Activated gamma-delta T cell treated with Interleukin-2 at 50 U/mL for 16 hours (primary cell): ENCODE results near the gene MAPK8IP3.
A peak's percentile ranks its signal among the peaks of the same experiment; 100 is the strongest.

Experiments
- DNase-seq: peaks from one replicate; pipeline ENCODE4 v3.0.0-alpha.2; 2020

Gene MAPK8IP3, protein sequence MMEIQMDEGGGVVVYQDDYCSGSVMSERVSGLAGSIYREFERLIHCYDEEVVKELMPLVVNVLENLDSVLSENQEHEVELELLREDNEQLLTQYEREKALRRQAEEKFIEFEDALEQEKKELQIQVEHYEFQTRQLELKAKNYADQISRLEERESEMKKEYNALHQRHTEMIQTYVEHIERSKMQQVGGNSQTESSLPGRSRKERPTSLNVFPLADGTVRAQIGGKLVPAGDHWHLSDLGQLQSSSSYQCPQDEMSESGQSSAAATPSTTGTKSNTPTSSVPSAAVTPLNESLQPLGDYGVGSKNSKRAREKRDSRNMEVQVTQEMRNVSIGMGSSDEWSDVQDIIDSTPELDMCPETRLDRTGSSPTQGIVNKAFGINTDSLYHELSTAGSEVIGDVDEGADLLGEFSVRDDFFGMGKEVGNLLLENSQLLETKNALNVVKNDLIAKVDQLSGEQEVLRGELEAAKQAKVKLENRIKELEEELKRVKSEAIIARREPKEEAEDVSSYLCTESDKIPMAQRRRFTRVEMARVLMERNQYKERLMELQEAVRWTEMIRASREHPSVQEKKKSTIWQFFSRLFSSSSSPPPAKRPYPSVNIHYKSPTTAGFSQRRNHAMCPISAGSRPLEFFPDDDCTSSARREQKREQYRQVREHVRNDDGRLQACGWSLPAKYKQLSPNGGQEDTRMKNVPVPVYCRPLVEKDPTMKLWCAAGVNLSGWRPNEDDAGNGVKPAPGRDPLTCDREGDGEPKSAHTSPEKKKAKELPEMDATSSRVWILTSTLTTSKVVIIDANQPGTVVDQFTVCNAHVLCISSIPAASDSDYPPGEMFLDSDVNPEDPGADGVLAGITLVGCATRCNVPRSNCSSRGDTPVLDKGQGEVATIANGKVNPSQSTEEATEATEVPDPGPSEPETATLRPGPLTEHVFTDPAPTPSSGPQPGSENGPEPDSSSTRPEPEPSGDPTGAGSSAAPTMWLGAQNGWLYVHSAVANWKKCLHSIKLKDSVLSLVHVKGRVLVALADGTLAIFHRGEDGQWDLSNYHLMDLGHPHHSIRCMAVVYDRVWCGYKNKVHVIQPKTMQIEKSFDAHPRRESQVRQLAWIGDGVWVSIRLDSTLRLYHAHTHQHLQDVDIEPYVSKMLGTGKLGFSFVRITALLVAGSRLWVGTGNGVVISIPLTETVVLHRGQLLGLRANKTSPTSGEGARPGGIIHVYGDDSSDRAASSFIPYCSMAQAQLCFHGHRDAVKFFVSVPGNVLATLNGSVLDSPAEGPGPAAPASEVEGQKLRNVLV (N-terminal part only)

DNA sequence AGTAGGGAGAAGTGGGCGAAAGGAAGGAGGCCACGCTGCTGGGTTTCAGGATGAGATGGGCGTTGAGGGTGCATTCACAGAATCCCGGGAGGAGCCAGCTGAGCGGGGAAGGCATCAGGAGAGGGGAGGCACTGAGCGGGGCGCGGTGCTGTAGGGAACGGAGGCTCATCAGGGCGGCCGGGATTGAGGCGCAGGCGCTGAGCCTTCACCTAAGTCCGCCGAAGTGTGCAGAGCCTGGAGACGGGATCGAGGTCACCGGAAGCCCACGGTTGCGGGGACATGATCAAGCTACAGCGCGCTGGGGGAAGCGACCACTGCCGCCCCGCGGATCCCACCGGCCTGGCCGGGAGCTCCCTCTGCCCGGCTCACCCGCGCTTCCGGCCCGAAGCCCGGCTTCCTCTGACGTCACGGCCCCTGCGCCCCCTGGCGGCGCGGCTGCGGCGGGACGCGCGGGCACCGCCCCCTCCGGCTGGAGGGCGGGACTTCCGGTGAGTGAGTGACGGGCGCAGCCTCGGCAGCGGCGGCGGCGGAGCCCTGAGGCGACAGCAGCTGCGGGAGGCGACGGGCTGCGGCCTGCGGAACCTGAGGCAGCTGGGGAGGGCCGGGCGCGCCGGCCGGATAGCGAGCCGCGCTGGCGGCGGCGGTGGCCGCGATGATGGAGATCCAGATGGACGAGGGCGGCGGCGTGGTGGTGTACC is at the start of gene MAPK8IP3:
TSS of gene MAPK8IP3 (plus strand) at position 508 of the 698 bp plus-strand sequence. CDS start at position 653, 145 bp downstream.
- DNase-seq = peak; percentile 93

DNA sequence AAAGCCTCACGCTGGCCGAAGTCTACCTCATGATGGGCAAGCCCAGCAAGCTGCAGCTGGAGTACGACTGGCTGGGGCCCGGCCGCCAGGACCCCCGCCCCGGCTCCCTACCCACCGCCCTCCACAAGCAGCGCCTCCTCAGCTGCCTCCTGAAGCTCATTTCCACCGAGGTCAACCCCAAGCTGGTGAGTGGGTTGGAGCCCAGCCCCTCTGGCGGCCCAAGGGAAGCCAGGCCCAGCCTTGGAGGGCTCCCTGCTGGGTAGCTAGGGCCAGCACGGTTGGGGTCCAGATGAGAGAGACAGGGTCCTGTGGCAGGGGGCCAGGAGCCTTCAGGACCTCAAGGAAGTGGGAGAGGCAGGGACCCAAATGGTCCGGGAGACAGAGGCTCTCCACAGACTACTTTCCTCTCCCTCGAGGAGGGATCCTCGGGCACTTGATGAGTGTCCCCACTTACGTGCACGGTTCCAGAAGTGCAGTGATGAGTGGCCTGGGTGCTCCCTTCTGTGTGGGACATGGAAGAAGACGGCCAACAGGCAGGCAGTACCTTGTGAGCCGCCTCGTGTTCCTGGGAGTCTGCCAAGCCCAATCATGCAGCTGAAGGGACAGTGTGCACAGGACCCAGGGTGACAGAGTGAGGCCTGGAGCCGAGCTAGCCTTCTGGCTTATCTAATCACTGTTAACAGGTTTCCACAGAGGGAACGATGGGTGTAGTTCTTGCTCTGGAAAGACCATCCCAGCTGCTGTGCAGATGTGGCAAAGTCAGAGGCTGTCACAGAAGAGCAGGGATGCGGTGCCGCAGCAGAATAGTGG is 49.0 kb upstream of the MAPK8IP3 start:
- DNase-seq = no peak

DNA sequence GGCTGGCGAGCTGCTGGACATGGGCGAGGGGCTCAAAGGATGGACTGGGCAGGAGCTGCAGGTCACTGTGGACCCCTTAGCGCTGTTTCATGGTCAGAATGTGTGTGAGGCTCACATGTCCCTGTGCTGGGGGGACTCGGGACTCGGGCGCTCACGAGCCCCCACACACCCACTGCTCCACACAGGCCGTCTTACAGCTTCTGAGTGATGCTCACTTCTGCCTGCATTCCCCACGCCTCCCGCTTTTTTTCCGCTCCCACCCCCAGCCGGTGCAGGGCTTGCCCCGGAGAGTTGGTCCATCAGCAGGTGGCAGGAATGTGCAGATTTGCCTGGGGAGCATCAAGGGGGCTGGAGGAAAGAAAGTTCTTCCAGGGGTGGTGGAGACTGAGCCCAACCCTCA is 48.2 kb upstream of the MAPK8IP3 start:
- no peak for DNase-seq

DNA sequence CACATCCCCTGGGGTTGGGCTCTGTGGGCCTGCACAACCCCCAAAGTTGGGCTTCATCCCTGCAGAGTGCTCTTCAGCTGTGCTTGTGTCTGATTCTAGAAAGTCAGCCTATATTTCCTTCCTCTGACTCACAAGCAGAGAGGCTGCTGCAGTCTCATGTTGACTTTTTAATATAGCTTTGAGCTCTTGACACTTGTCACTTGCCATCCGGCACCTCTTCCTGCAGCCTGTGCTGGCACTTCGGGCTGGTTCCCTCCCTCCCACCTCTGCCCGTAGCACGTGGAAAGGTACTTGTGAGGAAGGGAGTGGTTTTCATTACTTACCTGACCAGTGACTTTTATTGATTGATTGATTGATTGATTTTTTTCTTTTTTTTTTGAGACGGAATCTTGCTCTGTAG is 47.0 kb upstream of the MAPK8IP3 start:
- no peak for DNase-seq

DNA sequence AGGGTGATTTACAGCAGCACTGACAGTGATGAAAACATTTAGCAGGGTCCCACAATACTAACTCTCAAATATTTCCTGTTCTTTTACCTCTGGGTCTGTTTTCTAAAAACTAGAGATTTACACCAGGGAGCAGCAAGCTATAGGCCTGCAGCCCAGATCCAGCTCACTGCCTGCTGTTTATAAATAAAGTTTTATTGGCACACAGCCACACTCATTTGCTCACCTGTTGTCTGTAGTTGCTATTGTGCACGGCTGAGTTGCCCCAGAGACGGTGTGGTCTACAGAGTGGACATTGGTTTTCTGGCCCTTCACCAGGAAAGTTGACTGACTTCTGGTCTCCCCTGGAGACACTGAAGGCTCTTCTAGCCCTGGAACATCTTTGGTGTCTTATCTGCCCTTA is 44.2 kb upstream of the MAPK8IP3 start:
- no peak for DNase-seq

DNA sequence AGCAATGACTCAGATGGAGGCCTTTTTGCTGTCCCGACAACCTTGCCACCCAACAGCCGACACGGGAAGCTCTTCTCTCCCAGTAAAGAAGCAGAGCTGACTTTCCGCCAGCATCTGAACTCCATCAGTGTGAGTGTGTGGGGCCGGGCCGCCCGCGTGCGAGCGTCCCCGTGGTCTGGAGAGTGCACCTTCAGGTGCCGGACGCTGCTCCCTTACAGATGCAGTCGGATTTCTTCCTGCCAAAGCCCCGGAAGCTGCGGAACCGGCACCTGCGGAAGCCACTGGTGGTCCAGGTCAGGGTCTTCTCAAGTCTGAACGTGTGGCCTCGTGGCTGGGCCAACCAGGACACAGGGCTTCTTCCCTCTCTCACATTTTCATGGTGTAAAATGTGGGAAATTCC is 43.5 kb upstream of the MAPK8IP3 start:
- DNase-seq = no peak

DNA sequence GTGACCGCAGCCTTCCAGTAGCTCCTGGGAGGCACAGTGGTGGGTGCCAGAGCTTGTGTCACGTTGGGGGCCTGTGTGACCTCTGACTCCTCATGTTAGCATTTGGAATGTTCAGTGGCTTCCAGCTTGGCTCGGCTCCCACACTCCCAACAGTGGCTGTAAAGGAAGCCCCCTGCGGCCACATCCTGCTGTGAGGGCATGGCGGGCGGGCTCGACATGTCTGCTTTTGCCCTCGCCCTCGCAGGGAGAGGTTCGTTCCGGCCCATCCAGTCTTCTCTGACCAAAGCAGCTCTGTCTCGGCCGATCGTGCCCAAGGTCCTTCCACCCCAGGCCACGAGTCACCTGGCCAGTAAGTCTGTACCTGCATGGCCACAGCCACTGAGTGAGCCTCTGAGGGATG is 40.2 kb upstream of the MAPK8IP3 start:
- no peak for DNase-seq

DNA sequence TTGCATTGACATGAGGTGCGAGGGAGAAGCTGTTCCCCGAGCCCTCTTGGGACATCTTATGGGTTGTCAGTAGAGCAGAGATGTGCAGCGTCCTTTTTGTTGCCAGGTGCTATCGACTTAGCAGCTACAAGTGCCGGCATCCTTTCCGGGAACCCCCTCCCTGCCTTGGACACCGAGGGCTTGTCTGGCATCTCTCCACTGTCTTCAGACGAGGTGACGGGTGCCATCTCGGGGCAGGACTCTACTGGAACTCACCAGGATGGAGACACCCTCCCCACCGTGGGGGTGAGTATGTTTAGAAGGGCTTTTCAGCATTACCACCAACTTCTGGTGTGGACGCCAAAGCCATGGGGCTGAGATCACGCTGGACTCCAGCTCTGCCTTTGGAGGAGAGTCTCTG is 39.7 kb upstream of the MAPK8IP3 start:
- DNase-seq = no peak

DNA sequence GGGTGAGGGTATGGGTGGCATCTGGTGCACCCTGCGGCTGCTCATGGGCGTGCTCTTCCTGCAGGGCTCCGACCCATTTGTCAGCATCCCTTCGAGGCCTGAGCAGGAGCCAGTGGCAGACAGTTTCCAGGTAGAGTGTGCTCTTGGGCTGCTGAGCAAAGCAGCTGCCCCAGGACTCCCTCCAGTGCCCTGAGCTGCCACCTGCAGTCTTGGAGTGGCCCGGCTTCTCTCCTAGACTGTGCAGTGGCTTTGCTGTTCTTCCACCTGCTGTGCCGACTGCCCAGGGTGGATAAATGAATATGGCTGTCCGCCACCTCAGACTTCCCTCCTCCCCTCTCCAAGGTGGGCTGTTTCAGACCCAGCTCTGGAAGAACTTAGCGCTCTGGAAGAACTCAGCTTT is 38.7 kb upstream of the MAPK8IP3 start:
- DNase-seq = no peak

DNA sequence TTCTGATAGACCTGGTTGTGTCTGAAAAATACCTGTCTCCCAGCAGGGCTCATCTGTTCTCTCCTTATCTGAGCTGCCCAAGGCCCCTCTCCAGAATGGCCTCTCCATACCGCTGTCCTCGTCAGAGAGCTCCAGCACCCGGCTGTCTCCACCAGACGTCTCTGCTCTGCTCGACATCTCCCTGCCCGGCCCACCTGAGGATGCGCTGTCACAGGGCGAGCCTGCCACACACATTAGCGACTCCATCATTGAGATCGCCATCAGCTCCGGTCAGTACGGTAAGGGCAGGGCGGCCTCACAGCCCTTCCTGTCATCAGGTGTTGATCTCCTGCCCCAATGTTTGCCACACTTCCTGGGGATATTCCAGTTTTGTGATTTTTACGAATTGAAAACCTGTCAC is 38.1 kb upstream of the MAPK8IP3 start:
- DNase-seq = no peak

DNA sequence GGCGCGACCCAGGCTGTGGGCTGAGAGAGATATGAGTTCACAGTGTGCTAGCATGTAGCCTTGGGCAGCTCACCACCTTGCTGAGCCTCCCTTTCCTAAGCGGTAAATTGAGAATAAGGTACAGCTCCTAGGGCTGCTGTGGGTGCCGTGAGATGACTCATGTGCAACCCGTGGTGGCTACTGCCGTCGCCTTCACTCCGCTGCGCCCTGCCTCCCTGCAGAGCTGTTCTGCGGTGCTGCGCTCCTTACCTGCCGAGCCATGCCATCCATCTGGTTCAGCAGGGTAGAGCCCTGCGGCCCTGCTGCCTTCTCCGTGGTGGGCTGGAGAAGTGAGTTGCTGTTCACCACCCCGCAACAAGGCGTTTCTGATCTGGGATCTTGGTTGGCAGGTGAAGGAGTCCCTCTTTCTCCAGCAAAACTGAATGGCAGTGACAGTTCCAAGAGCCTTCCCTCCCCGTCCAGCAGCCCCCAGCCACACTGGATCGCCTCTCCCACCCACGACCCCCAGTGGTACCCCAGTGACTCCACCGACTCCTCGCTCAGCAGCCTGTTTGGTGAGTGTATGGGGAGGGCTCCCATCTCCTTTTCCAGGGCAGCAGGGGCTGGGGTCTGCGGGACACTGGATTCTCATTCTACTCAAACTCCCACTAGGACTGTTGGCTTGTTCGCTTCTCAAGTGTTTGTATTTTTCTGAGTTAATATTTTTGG is 37.2 kb upstream of the MAPK8IP3 start:
- no peak for DNase-seq

DNA sequence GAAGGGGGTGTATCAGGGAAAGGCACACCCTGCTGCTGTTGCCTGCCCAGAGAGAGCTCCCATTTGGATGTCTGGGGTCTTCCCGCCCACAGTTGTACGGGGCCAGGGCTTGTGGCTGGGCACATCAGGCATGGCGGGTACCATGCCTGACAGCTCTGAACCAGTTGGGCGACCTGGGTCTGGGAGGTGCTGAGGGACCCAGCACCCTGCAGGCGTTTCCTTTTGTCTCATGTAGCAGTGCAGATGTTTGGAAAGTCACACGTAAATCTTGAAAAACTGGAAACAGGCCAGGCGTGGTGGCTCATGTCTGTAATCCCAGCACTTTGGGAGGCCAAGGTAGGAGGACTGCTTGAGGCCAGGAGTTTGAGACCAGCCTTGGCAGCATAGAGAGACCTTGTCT is 36.3 kb upstream of the MAPK8IP3 start:
- no peak for DNase-seq

DNA sequence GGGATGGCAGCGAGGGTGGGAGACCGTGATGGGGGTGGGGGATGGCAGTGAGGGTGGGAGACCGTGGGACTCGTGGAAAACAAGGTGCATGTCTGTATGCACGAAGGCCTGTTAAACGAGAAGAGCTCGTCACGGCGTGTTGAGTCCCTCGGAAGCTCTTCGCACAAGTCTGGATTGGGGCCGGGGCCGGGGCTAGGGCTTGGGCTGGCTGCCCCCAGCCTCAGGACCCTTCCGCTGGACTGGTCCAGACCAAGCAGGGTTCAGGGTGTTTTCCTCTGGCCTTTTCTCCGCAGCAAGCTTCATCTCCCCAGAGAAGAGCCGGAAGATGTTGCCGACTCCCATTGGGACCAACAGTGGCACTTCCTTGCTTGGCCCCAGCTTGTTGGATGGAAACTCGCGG is 35.6 kb upstream of the MAPK8IP3 start:
- DNase-seq = no peak

DNA sequence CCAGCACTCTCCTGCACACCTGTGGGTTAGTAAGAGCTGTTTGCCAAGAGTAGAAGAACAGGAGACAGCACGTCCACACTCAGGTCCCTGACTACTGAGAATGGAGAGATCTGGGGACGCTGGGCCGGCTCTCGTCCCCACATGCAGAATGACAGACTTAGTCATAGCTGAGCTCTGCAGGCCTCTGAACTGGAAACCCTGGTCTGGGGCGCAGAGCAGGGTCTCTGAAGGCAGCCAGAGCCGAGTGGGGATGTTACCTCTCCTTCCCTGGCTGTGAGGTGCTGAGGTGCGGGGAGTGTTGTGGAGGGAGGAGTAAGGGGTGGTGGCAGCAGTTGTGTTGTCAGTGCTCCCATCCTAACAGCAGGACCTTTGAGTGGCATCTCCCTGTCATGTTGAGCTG is 35.1 kb upstream of the MAPK8IP3 start:
- no peak for DNase-seq

DNA sequence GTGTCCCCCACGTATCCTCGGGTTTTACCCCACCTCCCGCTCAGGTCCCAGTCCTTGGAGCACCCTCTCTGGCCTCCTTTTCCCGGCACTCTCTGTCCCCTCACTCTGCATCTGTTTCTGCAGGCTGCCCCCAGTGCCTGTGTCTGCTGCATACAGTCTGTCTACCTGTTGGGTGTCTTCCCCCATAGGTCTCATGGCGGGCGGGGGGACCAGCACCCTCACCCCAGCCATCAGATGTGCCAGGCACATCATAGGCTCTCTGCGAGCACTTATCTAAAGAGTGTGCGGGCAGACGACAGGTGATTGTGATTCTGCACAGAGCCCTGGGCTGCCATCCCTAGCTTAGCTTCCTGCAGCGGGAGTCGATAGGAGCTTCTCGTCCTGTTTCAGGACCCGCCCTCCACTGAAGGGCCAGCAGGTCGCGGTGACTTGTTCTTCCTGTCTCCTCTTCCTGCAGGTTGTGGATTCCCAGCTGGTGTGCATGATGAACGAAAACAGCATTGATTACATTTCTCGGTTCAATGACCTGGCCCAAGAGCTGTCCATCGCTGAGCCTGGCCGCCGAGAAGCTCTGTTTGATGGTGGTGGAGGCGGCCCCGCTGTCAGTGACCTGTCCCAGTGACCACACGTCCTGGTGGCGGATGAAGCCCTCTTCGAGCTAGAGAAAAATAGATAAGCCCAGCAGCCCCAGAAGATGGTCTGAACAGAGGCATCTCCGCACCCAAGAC is 32.4 kb upstream of the MAPK8IP3 start:
- no peak for DNase-seq

DNA sequence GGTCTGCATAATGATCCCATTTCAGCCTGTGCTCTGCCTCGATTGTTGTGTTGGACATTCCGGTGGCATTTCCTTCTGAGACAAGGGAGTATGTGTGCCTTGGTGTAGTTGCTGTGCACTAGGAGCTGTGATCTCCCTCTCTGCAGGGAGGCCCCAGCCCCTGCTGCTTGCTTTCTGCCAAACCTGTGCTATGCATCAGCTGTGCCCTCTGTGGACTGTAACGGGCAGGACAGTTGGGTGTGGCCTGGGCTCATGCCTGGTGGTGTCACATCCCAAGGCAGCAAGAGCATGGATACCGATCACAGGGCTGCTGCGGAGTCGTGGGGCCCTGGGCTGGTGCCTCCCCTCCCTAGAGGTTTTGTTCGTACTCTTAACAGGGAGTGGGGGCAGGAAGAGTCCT is 31.7 kb upstream of the MAPK8IP3 start:
- DNase-seq = no peak

DNA sequence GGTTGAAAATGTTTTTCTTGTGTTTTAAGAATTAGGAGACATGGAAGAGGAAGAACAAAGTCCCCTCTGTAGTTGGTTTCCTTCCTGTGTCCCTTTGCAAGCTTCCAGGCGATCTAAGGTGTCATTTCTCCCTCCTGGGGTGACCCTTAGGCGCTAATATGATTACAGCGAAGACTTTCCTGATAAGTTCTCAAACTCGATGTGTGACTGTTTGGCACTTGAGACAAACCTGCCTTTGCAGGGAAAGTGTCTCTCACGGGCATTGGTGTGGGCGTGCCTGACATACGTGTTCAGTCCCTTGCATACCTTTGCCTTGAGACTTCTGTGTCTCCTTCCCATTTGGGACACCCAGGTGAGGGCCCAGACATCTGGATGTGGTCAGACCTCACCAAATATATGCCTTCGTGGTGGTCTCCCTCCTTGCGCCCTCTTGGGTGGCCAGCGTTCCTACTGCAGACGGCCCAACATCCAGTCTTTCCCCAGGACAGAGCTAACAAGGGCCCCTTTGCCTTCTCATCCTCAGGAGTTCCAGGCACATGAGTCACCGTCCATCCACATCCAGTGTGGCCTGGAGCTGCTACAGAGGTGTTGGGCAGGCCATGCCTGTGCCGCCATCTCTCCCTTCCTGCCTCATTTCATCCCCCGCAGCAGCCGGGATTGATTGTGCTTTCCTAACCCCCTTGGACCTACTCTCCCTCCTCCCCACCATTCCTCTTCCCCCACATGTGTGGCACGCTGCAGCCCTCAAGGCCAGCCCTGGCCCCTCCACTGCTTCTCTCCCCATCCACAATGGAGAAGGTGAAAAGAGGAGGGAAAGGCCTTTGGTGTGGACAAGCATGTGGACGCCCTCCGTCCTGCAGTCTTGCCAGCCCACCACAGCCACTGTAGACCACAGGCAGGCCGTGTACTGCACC is 31.0 kb upstream of the MAPK8IP3 start:
- DNase-seq = no peak

DNA sequence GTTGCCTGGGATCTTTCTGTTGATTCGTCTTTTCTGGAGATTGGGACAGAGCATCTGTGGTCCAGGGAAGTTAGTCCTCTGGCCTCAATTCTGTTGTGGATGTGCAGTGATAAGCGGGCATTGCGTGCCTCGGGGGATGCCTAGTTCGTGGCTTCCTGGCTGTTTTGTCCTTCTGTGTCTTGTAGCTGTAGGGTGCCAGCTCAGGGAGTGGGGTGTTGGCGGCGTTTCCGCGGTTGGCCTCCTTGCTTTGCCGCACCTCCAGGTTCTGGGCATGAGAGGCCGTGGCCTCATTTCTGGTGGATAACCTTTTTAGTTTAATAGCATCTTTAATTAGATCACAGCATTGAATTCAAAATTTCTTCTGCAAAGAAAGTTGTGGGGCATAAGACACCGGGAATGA is 29.3 kb upstream of the MAPK8IP3 start:
- no peak for DNase-seq

DNA sequence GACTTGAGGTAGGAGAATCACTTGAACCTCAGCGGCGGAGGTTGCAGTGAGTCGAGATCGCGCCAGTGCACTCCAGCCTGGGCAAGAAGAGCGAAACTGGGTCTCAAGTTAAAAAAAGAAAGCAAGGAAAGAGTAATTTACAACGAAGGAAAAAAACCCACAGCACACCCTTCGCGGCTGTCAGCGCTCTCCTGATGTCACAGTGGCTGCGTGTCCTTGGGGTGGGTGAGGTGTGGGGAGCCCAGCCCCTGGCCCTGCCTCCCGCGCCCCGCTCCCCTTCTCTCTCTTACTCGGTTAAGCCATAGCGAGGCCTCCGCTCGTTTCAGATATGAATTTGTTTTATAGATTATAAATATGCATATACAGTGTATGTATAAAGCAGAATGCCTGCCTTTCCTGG is 28.7 kb upstream of the MAPK8IP3 start:
- DNase-seq = no peak
